ENCODE measurements around the gene APCDD1L.

DNA sequence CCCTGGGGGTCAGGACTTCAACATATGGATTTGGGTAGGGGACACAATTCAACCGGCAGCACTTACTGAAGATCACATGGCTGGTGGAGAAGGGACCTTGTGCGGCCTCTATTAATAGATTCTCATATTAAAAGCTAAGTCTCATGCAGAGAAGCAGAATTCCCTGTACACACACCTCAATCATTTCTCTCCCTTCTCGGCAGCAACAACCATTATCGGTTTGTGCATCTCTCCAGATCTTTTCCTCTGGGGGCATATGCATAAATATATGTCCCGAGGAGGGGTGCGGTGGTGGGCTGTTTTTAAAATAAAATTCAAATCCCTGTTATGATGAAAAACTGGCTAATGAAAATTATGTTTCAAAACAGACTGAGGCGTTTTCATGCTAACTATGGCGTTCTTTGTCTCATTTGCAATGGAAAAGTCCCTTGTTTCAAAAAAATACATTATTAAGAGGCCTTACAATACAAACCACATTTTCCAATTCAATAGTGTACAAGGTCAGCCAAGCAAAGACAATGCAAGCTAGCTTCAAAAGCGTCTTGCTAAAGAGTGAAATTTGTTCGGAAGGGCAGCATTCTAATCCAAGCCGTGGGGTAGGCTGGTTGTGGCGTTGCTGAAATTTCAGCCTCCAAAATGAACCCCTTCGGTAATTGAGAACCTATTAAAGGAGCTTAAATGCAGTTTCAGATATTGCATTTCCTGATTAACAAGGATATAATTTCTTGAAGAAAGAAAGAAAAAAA, 17.3 kb downstream of the APCDD1L start:
- TF ChIP-seq, protein P1, sequence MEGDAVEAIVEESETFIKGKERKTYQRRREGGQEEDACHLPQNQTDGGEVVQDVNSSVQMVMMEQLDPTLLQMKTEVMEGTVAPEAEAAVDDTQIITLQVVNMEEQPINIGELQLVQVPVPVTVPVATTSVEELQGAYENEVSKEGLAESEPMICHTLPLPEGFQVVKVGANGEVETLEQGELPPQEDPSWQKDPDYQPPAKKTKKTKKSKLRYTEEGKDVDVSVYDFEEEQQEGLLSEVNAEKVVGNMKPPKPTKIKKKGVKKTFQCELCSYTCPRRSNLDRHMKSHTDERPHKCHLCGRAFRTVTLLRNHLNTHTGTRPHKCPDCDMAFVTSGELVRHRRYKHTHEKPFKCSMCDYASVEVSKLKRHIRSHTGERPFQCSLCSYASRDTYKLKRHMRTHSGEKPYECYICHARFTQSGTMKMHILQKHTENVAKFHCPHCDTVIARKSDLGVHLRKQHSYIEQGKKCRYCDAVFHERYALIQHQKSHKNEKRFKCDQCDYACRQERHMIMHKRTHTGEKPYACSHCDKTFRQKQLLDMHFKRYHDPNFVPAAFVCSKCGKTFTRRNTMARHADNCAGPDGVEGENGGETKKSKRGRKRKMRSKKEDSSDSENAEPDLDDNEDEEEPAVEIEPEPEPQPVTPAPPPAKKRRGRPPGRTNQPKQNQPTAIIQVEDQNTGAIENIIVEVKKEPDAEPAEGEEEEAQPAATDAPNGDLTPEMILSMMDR (IDR thresholded peaks at IDR 0.05; ENCODE audit: poor library complexity) = no peak
- TF ChIP-seq EZH2phosphoT487 (IDR thresholded peaks at IDR 0.05; ENCODE audit: low read depth, severe bottlenecking, unreplicated experiment) (no peak), EZH2 (IDR thresholded peaks at IDR 0.05; ENCODE audit: borderline replicate concordance) (no peak)
